Stimulated activated CD4-positive, alpha-beta T cell treated with anti-CD3 and anti-CD28 coated beads, TNF-alpha, amount 100 ng/mL, for 48 hours (primary cell): ENCODE measurements around the gene HGS.

Experiments
- DNase-seq, 3 donors: peaks; one replicate each; pipeline ENCODE4 v3.0.0-alpha.2; 2020; ENCODE audit warnings: low read depth in 3 of 3

The HGS gene, protein sequence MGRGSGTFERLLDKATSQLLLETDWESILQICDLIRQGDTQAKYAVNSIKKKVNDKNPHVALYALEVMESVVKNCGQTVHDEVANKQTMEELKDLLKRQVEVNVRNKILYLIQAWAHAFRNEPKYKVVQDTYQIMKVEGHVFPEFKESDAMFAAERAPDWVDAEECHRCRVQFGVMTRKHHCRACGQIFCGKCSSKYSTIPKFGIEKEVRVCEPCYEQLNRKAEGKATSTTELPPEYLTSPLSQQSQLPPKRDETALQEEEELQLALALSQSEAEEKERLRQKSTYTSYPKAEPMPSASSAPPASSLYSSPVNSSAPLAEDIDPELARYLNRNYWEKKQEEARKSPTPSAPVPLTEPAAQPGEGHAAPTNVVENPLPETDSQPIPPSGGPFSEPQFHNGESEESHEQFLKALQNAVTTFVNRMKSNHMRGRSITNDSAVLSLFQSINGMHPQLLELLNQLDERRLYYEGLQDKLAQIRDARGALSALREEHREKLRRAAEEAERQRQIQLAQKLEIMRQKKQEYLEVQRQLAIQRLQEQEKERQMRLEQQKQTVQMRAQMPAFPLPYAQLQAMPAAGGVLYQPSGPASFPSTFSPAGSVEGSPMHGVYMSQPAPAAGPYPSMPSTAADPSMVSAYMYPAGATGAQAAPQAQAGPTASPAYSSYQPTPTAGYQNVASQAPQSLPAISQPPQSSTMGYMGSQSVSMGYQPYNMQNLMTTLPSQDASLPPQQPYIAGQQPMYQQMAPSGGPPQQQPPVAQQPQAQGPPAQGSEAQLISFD

DNA sequence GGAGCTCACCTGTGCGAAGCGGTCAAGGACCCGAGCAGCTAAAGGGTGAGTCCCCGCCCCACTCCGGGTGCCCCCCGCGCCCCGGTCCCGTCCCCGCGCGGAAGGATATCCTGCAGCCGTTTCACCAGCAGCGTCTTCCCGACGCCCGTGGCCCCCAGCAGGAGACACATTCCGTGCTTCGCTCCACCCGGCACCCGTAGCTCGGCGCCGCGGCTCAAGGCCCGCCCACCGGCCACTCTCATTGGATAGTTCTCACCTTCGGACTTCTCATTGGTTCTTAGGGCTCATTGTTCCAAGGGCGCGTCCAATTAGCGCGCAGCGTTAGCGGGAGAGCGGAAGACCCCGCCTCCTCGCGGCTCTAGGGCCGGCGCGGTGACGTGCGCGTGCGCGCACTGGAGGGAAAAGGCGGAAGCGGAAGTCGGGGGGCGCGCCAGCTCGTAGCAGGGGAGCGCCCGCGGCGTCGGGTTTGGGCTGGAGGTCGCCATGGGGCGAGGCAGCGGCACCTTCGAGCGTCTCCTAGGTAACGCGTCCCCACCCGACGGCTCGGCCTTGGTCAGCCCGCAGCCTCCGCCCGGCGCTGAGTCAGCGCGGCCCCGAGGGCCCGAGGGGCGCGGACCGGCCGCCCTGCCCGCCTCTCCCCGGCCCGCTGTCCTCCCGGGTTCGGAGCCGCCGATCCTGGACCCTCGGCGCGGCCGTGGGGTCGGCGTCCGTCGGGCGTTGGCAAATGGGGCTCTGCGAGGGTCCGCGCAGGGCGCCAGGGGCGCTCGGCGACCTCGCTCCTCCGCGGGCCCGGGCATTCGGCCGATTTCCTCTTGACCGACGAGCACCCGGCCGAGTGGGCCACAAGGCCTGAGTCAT, at the start of gene HGS, which contains the start of gene ARL16:
TSS of gene HGS (plus strand) at position 428 of the 858 bp plus-strand sequence. CDS start at position 484, 56 bp downstream.
TSS of gene ARL16 (minus strand) at position 214 of the 858 bp plus-strand sequence. CDS start at position 170, 44 bp downstream.
- DNase-seq: peak; percentile 93 to 97 (median 94)

DNA sequence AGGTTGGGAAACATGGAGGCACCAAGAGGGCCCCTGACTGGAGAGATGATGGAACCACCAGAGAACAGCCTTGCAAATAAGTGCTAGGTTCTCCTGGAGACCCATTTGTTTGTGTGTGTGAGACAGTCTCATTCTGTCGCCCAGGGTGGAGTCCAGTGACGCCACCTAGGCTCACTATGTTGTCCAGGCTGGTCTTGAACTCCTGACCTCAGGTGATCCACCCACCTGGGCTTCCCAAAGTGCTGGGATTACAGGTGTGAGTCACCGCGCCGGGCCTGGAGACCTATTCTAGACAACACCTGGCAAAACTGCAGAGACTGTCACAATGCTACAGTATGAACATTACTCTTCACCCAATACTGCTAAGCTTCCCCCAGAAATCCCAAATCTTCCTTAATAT, 48.4 kb upstream of the HGS start:
- DNase-seq: no peak

DNA sequence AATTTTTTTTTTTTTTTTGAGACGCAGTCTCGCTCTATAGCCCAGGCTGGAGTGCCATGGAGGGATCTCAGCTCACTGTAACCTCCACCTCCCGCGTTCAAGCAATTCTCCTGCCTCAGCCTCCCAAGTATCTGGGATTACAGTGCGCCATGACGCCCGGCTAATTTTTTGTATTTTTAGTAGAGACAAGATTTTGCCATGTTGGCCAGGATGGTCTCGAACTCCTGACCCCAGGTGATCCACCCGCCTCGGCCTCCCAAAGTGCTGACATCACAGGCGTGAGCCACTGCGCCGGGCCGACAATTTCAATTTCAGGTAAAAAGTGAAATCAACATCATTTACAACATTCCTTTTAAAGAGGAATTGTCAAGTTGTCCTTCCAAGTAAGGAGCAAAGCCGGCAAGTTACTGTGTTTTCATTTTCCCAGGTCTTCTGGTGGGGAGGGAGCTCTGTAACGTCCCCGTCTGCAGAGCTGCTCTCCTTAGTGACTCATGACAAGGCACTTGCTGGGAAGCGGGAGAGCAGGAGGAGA, 47.8 kb upstream of the HGS start:
- DNase-seq: no peak

DNA sequence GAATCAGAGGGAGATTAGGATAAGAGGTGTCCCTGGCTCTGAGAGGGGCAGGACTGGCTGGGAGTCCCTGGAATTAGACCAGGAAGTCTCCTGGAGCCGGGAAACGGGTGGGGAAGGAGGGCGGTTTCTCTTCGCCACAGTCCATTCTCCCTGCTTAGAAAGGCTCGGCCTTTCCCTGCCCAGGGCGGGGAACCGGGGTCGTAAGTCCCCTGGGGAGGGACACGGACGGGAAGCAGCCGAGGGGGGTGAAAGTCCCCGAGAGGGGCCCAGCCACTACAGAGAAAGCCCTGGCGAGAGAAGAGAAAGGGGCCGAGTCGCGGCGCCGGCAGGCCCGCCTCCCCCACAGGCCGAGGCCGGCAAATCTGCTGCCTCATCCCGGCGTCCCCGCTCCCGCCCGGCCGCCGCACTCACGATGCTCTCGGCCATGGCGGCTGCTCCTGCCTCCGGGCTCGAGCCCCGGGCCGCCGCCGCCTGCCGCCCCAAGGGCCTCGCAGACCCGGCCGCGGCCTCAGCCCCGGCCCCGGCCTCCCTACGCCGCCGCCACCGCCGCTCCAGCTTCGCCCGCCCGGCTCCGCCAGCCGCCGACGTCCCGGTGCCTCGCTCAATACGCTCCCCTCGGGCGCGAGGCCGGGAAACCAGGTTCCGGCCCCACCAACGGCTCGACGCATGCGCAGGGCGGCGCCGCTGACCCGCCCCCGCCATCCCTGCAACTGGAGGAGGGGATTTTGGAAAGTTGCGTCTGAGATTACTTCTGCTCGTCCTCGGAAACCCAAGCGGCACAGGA, 47.1 kb upstream of the HGS start, which contains the start of the genes NPLOC4 and TSPAN10:
TSS of gene NPLOC4 (minus strand) at position 608 of the 784 bp plus-strand sequence. CDS start at position 426, 182 bp downstream.
TSS of gene TSPAN10 (plus strand) at position 692 of the 784 bp plus-strand sequence. CDS start 5,217 bp downstream, outside the sequence.
- DNase-seq: peak; percentile 74 to 81 (median 78)

DNA sequence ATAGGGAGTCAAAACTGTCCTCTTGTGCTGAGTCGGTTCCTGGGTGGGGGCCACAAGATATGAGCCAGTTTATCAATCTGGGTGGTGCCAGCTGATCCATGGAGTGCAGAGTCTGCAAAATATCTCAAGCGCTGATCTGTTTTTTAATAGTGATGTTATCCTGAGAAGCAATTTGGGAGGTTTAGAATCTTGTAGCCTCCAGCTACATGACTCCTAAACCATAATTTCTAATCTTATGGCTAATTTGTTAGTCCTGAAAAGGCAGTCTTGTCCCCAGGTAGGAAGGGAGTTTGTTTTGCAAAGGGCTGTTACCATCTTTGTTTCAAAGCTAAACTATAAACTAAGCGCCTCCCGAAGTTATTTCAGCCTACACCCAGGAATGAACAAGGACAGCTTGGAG, 45.1 kb upstream of the HGS start:
- DNase-seq: no peak

DNA sequence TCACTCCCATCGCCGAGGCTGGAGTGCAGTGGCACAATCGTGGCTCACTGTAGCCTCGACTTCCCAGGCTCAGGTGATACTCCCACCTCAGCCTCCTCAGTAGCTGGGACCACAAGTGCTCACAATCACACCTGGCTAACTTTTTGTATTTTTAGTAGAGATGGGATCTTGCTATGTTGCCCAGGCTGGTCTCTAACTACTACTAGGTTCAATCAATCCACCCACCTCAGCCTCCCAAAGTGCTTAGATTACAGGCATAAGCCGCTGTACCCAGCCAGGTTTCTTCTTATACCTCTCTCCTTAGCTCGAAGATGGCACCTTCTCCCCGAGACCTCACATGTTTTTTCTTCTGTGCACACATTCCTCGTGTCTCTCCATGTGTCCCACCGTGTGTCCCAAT, 43.8 kb upstream of the HGS start:
- DNase-seq: no peak

DNA sequence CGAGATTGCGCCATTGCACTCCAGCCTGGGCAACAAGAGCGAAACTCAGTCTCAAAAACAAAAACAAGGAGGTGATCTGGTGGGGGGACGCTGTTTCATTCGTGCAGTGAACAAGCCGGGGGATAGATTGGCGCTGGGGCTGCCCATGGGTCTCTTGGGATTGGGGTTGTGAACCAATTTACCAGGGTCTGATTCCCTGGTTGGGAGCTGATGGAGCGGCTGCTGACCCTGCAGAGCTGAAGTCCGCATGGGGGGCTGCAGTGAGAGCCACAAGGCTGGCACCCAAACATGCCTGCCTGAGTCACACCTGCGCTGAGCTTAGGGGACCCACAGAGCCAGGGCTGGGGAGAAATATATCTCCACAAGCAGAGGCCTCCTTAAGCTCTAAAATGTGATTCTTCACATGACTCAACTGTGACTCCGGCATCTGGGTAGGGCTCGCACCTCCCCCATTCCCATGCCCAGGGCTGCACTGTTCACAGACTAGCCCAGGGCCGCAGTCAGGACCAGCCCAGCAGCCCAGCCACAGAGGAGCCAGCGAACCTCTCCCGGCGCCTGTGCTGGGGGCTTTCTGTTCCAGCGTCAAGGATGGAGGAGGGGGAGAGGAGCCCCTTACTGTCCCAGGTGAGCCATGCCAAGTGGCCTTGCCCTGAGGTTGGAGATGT, 41.9 kb upstream of the HGS start:
- no peak for DNase-seq

DNA sequence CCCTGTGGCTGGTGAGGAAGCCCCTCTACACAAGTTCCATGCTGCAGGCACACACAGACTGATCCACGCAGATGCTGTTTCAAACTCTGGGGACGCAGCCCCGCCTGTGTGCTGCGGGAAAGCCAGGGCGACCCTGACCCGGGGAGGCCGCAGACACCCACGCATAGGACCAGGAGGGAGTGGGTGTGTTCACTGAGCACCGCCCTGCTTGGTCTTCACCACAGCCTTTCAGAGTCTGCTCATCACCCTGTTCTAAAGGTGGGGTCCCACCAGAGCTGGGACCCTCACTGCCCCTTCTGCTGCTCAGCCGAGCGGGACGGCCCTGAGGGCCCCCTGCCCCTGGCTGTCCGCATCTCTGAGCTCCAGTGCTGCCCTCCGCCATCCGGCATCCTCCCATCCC, 39.3 kb upstream of the HGS start:
- no peak for DNase-seq

DNA sequence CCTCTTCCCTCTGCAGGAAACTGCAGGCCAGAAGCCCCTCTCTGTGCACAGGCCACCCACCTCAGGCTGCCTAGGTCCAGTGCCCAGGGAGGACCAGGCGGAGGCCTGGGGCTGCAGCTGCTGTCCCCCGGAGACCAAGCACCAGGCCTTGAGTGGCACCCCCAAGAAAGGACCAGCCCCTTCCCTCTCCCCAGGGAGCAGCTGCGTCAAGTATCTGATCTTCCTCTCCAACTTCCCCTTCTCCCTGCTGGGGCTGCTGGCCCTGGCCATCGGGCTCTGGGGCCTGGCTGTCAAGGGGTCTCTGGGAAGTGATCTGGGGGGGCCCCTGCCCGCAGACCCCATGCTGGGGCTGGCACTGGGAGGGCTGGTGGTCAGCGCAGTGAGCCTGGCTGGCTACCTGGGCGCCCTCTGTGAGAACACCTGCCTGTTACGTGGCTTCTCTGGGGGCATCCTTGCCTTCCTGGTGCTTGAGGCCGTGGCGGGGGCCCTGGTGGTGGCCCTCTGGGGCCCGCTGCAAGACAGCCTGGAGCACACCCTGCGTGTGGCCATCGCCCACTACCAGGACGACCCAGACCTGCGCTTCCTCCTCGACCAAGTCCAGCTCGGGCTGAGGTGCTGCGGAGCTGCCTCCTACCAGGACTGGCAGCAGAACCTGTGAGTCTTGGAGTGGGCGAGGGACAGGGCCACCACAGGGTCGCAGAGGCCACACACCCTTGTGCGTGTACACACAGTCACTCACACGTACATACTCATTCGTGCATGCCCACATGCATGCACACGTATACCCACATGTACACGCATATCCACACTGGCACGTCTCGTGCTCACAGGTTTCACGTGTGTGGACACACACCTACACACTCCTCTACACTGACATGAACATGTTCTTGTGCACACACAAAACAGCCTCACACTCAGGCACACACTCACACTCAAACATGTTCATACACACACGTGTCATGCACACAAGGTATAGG, 38.5 kb upstream of the HGS start:
- no peak for DNase-seq

DNA sequence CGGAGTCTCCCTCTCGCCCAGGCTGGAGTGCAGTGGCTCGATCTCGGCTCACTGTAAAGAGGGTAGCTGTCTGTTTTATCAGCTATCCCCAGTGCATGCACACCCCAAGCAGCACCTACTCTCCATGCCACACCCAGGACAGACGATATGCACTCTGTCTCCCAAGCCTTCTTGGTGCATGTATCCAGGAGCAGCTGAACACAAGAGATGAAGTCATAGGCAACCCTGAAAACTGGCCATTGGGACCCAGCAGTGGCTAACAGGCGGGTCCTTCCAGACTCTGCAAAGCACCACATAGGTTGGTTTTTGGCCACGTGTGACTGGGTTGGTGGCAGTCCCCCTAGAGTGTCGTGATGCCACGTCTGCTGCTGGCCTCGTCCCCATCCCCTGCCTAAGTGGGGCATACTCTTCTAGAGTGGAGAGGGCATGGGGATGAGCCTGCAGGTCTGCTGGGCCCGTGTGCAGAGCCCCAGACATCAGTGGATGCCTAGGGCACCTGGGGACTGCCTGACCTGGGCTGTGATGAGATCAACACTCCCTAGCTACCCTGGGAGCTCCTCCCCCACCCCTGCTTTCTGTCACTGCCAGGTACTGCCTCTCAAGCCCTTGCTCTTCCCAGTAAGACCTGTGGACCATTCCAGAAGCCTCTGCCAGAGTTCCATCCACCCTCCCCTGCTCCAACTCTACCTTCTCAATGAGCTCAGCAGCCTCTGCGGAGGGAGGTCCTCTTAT, 36.8 kb upstream of the HGS start:
- DNase-seq: no peak

DNA sequence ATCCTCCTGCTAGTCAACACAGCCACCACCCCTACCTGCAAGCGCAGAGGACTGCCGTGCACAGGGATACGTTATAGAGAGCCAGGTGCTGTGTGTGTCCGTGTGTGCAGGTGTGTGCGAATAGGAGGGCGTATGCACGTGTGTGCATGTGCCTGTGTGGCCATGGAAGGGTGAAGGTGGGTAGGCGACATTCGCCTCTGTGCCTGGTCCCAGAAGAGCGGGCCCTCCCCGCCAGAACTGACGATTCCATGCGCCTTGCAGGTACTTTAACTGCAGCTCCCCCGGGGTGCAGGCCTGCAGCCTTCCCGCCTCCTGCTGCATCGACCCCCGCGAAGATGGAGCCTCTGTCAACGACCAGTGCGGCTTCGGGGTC, 36.2 kb upstream of the HGS start:
- DNase-seq: no peak

DNA sequence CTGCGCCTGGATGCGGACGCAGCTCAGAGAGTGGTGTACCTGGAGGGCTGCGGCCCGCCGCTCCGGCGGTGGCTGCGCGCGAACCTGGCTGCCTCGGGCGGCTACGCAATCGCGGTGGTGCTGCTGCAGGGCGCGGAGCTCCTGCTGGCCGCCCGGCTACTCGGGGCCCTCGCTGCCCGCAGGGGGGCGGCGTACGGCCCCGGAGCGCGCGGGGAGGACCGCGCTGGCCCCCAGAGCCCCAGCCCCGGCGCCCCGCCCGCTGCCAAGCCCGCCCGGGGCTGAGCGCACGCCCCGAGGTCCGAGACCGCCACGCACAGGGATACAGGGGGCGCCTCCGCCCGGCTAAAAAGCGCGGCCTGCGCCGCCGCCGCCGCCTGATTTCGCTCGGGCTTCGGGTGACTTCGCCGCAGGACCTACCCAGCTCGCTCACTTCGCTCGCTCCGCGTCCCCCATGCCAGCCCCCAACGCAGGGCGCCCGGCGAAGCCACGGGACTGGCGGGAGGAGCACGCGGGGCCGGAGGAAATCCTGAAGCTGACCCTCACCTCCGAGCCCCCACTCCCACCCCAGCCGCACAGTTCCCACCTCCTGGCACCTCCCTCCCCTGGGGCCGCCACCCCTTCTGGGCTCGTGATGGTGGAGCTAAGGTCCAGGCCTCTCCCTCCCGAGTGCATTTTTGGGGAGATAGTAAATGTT, 35.7 kb upstream of the HGS start:
- DNase-seq: no peak

DNA sequence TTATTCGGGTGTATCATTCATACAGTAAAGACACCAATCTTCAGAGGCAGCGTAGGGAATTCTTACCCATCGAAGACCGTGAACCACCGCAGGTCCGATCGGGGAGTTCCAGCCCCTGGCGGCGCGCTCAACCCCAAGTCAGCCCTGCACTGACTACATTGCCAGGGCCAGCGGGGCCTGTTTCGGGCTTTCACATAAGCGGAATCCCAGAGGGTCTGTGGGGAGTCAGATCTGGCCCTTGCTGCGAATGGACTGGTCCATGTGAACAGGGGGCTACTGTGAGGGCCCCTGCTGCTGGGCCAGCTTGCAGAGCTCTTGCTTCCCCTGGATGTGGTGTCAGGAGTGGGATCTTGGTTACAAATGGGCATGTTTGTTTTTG, 35.1 kb upstream of the HGS start:
- DNase-seq: no peak

DNA sequence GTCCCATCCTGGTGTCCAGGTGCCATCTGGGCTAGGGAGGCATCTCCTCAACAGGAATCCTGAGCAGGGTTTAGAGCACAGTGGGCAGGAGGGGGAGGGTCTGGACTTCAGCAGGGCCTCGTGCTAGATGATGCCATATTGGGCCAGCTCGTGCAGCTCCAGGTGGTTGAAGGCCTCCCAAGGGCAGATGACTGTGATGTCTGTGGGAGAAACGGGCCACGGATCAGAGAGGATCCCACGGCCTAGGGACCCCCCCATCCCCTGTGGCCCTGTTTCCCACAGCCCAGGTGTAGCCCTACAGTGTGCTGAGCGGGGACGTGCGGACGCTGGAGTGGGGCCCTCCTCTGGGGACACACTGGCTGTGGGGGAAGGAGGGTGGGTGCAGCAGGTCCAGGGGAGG, 32.9 kb upstream of the HGS start:
- no peak for DNase-seq

DNA sequence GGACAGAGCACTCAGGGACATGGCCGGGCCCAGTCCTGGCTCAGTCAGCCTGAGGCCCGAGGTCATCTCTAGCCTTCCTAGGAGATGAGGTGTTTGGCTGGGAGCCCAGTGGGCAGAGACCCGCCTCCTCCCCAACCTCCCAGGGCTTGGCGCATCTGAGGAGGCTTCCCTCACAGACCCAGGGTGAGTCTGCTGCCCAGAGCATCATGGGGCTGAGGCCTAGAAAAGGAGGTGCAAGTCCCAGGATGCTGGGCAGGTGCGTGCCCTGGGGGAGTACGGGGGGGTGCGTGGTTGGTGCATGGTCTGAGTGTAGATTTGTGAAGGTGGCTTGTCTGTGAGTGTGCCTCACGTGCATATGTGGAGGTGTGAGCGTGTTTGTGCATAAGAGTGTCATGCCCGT, 32.1 kb upstream of the HGS start:
- DNase-seq: no peak

DNA sequence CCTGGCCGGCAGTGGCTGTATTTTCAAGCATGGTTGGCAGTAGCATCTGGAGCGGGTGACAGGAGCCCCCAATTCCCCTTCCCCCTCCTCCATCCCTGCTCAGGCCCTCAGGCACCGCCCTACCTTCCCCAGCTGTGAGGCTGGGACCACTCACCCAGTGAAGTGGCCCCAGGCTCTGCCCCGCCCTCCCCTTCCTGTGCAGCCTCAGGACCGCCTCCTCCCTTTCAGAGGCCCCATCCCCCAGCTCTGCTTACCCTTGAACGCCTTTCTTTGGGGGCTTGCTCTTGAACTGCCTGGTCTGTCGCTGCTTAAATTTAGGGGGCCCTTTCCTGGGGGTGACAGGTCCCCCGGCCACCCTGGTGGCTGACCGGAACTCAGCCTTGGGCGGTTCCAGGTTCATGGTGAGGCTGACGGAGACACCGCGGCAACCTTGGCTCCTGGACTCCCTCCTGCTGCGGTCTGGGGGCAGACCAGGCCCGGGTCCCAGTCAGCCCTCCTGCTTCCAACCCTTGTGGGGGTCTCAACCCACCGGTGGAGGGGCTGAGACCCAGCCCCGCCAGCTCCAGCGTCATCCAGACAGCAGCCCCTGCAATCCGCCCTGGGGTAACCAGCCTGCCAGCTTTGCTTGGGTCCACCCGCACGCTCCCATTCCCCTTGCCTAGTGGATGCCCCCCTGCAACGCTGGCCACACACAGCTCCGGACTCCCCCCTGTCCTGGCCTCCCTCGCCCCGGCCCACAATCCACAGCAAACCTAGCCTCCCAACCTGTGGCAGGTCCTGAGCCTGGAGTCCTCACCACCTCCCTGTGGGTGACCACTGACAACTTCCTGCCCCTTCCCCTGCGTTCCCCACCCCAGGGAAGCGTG, 30.7 kb upstream of the HGS start:
- DNase-seq: no peak
